MM.1S (cell line): ENCODE data around the gene UGT2B7.

Experiments
- EZH2 ChIP-seq: fragments of 300-600 bp; sonication (generic); optimal IDR thresholded peaks from 2 replicates; pipeline ENCODE3; 2017; ENCODE audit warnings: low read depth, mild to moderate bottlenecking, antibody characterized with exemption, low read length, mixed read lengths
- EZH2phosphoT487 ChIP-seq: fragments of 300-600 bp; sonication (generic); IDR thresholded peaks from 2 replicates; pipeline ENCODE4 v1.6.1; 2018; ENCODE audit warnings: antibody characterized with exemption, low read length
- TF ChIP-seq, protein P1 (sequence below): fragments of 300-600 bp; sonication (generic); IDR thresholded peaks from 2 replicates; pipeline ENCODE4 v1.5.1; 2016; ENCODE audit warnings: antibody characterized with exemption, low read length, mixed read lengths

DNA sequence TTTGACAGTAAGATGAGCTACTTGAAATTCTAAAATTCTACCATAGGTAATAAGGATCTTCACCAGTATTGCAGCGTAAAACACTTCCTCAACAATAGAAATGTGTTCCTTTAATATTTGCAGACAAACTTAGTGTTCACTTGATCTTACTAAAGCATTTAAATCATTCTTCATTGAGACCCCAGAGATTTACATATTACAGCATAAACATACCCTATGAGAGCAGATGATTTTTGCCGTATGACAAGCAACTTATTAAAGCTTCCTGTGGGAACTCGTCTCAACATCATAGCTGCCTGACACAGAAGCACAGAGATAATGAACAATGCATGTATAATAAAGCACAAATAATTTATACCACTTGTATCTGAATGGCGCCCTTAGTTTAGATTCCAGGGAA lies 3.6 kb downstream of the UGT2B7 start:
- TF ChIP-seq, protein P1, sequence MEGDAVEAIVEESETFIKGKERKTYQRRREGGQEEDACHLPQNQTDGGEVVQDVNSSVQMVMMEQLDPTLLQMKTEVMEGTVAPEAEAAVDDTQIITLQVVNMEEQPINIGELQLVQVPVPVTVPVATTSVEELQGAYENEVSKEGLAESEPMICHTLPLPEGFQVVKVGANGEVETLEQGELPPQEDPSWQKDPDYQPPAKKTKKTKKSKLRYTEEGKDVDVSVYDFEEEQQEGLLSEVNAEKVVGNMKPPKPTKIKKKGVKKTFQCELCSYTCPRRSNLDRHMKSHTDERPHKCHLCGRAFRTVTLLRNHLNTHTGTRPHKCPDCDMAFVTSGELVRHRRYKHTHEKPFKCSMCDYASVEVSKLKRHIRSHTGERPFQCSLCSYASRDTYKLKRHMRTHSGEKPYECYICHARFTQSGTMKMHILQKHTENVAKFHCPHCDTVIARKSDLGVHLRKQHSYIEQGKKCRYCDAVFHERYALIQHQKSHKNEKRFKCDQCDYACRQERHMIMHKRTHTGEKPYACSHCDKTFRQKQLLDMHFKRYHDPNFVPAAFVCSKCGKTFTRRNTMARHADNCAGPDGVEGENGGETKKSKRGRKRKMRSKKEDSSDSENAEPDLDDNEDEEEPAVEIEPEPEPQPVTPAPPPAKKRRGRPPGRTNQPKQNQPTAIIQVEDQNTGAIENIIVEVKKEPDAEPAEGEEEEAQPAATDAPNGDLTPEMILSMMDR, result no peak
- no peak for TF ChIP-seq EZH2
- no peak for TF ChIP-seq EZH2phosphoT487
